ENCODE results near the gene DCUN1D4.

The DCUN1D4 gene

DNA sequence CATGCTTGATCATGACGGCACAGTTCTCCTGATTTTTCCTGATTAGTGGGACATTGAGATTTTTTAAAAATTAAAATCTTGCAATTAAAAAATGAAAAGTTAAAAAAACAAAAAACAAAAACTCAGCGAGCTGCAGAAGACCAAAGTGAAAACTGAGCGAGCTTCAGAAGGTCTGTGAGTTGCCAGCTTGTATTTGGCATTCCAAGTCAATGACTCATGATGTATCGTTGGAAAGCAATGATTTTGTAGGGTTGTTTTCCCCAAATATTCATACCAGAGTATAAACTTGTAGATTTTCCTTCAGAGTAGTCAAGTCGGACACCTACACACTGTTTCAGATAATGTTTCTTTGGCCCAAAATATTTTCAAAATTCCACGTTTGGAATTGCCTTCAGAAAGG is 100.3 kb downstream of the DCUN1D4 start:
- TF ChIP-seq GATA3 (IDR thresholded peaks at IDR 0.05; ENCODE audit: low read depth, low read length) (no peak), GATA2 (IDR thresholded peaks at IDR 0.05; ENCODE audit: low read depth, low read length) (no peak)

DNA sequence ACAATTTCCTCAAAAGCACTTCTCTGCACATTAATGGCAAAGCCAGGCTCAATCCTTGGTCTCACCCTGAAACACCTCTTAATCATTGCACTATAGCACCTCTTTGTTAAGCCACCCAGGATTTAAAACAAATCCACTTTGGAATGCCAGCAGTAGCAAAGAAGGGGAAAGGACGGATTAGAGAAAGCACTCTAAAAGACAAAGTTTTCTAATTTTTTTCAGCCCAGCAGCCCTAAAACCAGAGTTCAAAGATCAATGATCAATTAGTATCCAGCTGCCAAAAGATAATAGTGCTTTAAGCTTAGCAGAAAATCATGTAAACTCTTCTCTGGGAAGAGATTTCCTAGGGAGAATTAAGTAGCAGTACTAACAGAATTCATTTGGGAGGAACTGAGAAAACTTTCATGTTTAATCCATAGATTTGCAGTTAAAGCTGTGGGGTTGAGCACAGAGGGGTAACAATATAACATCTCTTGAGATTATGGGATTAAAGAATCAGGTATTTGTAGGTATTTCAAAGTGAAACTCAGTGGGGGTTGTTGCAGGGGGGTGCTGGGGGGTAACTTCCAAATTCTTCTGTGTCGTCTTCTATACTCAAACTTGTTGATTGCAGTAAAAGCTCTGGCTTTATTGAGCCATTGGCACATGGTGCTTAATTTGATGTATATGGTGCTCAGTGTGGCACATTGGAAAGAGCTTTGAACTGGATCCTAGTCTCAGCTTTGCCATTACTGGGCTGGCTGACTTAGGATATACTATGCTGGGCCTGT is 115.4 kb downstream of the DCUN1D4 start:
- TF ChIP-seq GATA2 (IDR thresholded peaks at IDR 0.05; ENCODE audit: low read depth, low read length) (no peak), GATA3 (IDR thresholded peaks at IDR 0.05; ENCODE audit: low read depth, low read length) (no peak)

DNA sequence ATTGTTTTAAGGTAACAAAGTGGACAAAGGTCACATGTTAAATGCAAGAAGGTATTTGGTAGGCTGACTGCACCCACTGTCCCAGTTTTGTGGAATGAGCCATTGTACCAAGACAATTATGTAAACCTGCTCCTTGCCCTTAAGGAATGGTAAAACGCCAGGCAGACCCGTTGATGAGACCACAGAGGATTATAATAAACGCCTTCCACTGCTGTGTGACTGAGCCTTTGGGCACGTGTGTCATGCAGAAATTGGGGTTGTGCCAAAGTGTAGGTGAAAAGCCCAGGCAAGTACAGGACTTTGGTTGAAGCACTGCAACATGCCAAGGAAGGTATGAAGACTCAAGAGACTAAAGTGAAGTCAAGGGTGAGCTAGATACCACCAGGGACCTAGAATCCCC is 117.5 kb downstream of the DCUN1D4 start:
- TF ChIP-seq GATA3 (IDR thresholded peaks at IDR 0.05; ENCODE audit: low read depth, low read length) (no peak), GATA2 (IDR thresholded peaks at IDR 0.05; ENCODE audit: low read depth, low read length) (no peak)

DNA sequence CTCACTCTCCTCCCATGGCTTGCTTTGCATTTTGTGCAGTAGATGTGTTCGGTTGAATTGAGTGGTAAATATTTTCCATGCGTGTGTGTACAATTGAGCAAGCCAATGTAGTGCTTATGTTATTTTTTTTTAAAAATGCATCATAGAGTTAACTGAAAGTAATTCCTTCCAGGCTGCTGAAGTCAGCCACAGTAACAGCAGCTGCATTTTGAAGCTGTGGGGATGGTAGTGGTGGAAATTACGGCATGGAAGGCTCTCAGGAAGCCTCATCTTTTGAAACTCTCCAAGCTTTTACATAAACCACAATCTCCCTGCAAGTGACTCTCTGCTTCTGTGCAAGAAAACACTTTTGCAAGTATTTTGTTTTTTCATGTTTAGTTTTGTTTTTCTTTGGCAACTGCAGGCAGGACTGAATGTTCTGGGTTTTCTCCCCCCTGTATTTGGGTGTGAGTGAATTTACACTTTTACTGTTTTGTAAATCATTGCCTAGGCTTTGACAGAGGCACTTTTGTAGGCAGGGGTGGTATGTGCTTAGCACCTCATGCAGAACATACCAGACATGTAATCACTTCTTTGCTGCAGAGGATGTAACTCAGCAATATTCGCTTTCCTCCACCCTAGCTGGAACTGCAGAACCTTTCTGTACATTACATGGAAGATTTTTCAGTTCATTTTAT is 121.0 kb downstream of the DCUN1D4 start:
- TF ChIP-seq GATA3 (IDR thresholded peaks at IDR 0.05; ENCODE audit: low read depth, low read length) (no peak), GATA2 (IDR thresholded peaks at IDR 0.05; ENCODE audit: low read depth, low read length) (no peak)

DNA sequence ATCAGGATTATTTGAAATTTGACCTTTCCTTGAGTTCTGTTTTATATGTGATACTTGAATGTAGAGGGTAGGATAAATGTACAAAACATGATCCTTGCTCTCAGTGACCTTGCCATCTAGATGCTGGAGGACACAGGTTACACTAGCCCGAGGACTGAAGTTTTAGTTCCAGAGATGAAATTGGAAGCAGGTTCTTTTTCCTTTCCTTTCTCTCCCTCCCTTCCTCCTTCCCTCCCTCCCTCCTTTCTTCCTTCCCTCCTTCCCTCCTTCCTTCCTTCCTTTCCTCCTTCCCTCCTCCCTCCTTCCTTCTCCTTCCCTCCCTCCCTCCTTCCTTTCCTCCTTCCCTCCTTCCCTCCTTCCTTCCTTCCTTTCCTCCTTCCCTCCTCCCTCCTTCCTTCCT is 122.9 kb downstream of the DCUN1D4 start:
- no peak for TF ChIP-seq GATA3 (IDR thresholded peaks at IDR 0.05; ENCODE audit: low read depth, low read length)
- TF ChIP-seq GATA2 (IDR thresholded peaks at IDR 0.05; ENCODE audit: low read depth, low read length) = no peak

Data from SH-SY5Y (cell line).